Duodenal mucosa (tissue), 2 donors: ENCODE results near the gene EFCAB9.

ENCODE experiments used
- H3K27ac ChIP-seq: one replicate; pipeline ENCODE4 v1.7.0; 2013; ENCODE audit warnings: low read depth, low read length
- H3K27me3 ChIP-seq, 2 donors: one replicate each; pipeline ENCODE4 v1.7.0; 2013; ENCODE audit warnings: low read length in 2 of 2, control low read depth in 1 of 2; ENCODE audit not compliant: insufficient read depth in 2 of 2, control insufficient read depth in 1 of 2
- H3K36me3 ChIP-seq, 2 donors: one replicate each; pipeline ENCODE4 v1.7.0; 2013; ENCODE audit warnings: low read length in 2 of 2, control low read depth in 1 of 2; ENCODE audit not compliant: insufficient read depth in 2 of 2, control insufficient read depth in 1 of 2
- H3K4me1 ChIP-seq, 2 donors: one replicate each; pipeline ENCODE4 v1.7.0; 2013; ENCODE audit warnings: low read length in 2 of 2, control low read depth in 1 of 2; ENCODE audit not compliant: insufficient read depth in 2 of 2, control insufficient read depth in 1 of 2
- H3K4me3 ChIP-seq, 2 donors: one replicate each; pipeline ENCODE4 v1.7.0; 2013; ENCODE audit warnings: low read length in 2 of 2, low read depth in 1 of 2
- H3K9ac ChIP-seq, 2 donors: one replicate each; pipeline ENCODE4 v1.7.0; 2013; ENCODE audit warnings: low read length in 2 of 2, low read depth in 1 of 2
- H3K9me3 ChIP-seq, 2 donors: one replicate each; pipeline ENCODE4 v1.7.0; 2013; ENCODE audit warnings: low read length in 2 of 2, control low read depth in 1 of 2; ENCODE audit not compliant: control insufficient read depth in 1 of 2

Gene EFCAB9

DNA sequence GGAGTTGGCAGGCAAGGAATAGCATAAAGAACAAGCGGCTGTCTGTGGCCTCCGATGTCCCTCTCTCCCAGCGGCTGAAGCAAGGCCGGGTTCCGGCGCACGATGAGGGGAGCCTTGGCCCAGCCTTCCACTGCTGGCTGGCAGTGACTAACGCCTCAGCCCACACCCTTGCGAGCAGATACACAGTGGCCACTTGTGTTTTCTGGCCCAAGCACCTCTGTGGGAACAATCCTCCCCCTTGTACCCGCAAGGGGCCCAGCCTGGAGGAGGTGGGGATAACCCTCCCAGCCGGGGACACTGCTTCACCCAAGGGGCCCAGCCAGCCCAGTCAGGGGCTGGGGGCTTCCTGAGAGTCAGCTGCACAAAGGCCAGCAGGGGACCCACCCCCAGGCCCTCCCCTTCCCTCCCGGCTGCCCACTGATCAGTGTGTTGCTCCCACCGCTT is 29.2 kb upstream of the EFCAB9 start:
- Histone ChIP-seq H3K4me3 (peak overlapping the region in 1 of 2 donors; percentile 20), H3K36me3 (peaks cover 0 to 3% of the 10 kb centered on the region in 2 donors), H3K9ac (no peak overlapping the region), H3K27ac (no peak overlapping the region), H3K4me1 (peaks cover 37 to 46% of the 10 kb centered on the region in 2 donors), H3K27me3 (no peaks in the 10 kb centered on the region), H3K9me3 (no peaks in the 10 kb centered on the region)

DNA sequence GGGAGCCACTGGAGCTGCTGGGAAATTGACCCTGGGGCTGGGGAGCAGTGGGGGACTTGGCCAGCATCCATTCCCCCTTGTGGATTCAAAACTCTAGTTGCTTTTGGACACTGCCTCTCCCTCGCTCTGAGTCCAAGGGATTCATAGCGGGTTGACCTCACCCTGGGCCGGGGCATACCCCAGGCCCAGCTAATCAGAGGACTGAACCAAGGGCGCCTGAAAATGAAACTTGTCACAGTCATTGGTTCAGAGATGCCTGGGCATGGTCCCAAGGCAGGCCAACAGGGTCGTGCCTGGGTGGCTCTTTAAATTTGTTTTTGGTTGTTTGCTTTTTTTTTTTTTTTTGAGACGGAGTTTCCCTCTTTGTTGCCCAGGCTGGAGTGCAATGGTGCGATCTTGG is 28.5 kb upstream of the EFCAB9 start:
- Histone ChIP-seq H3K27ac (no peak overlapping the region), H3K36me3 (peaks cover 0 to 6% of the 10 kb centered on the region in 2 donors), H3K4me3 (no peak overlapping the region), H3K9ac (no peak overlapping the region), H3K4me1 (peaks cover 37 to 46% of the 10 kb centered on the region in 2 donors), H3K9me3 (no peaks in the 10 kb centered on the region), H3K27me3 (no peaks in the 10 kb centered on the region)

DNA sequence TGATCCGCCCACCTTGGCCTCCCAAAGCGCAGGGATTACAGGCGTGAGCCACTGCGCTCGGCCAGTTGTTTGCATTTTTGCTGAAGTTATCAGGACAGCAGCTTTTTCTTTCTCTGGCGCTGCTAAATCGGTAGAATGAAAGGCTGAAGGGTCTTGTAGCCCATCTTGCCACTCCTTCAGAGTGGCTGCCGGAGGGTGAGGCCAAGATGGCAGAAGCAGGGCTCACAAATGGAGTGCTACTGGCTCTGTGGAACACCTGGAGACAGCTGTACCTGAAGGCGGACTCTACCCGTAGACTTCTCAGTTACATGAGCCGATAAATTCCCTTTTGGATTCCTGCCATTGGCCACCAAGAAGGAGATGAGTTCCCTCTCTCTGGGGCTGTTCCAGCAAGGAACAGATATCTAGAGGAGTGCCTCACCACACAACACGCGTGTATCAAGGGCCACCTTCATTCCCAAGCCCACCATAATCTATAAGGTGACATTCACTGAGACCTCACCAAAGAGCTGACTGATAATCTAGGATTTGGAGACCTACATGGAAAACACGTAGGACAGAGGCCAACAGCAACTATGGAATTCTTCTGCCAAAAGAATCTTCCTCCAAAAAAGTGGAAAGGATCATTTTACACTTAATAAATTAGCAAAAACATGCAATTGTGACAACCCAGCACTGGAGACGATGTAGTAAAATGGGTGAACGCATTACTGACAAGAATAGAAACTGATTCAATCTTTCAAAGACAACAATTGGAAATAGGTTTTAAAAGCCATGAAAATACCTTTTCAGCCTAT is 27.7 kb upstream of the EFCAB9 start:
- Histone ChIP-seq H3K4me3 (no peak overlapping the region), H3K27me3 (no peaks in the 10 kb centered on the region), H3K9ac (no peak overlapping the region), H3K36me3 (peaks cover 0 to 8% of the 10 kb centered on the region in 2 donors), H3K4me1 (peaks cover 37 to 40% of the 10 kb centered on the region in 2 donors), H3K9me3 (no peaks in the 10 kb centered on the region), H3K27ac (no peak overlapping the region)

DNA sequence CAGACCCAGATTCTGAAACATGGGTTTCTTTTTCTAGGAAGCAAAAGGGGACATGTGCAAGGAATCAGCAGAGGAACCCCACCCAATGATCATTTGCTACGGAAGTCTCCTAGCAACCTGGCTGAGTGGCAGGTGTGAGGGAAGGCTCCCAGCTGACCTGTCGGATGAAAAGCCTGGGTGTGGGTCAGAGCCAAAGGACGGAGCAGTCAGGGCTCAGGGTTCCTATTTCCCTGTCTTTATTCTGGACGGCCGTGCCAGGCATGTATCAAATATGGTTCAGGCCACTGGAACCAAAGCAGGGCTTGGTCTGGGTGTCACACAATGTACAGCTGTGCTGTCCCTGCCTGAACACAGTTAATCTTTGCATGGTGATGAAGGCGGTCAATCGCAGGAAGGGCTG is 26.1 kb upstream of the EFCAB9 start:
- H3K27me3 ChIP-seq, result no peaks in the 10 kb centered on the region
- no peak overlapping the region for H3K9ac ChIP-seq
- no peak overlapping the region for H3K27ac ChIP-seq
- no peaks in the 10 kb centered on the region for H3K9me3 ChIP-seq
- H3K36me3 ChIP-seq, result peaks cover 0 to 8% of the 10 kb centered on the region in 2 donors
- no peak overlapping the region for H3K4me3 ChIP-seq
- peaks cover 36 to 37% of the 10 kb centered on the region in 2 donors for H3K4me1 ChIP-seq

DNA sequence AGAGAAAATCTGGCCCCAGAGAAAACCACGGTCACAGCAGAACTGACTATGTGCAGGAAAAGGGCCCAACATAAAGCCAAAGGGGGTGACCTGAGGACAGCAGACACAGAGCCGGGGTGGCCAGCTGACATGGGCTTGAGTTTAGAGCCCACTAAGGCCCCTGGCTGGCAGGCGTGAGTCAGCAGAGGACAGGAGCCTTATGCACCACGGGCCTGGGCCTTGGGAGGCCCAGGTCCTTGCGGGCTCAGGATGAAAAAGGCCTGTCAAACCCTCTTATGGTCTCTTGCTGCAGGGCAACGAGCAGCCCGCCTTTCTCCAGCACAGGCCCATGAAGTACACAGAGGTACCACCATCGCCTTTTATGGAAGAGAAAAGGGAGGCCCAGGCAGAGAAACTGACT is 25.7 kb upstream of the EFCAB9 start:
- no peak overlapping the region for H3K9ac ChIP-seq
- no peak overlapping the region for H3K4me3 ChIP-seq
- H3K9me3 ChIP-seq, result no peaks in the 10 kb centered on the region
- no peak overlapping the region for H3K27ac ChIP-seq
- H3K36me3 ChIP-seq, result peaks cover 0 to 8% of the 10 kb centered on the region in 2 donors
- no peaks in the 10 kb centered on the region for H3K27me3 ChIP-seq
- peaks cover 36% of the 10 kb centered on the region in 2 donors for H3K4me1 ChIP-seq

DNA sequence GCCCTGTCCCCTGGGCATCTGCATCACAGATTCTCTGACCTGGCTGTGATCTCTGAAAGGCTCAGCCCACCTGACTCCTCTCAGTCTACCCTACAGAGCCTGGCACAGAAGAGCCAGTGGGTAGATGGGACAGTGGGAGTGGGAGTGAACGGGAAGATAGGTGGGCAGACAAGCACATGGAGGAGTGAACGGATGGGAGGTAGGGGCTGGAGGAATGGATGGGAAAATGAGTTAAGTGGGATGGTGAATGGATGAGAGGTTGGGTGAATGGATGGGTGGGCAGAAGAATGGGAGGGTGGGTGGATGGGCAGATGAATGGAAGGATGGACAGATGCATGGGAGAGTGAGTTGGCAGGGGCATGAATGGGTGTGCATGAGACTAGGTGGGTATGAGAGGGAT is 24.8 kb upstream of the EFCAB9 start:
- Histone ChIP-seq H3K27me3 (no peaks in the 10 kb centered on the region), H3K36me3 (peaks cover 0 to 8% of the 10 kb centered on the region in 2 donors), H3K9ac (no peak overlapping the region), H3K4me1 (peaks cover 32 to 38% of the 10 kb centered on the region in 2 donors), H3K9me3 (no peaks in the 10 kb centered on the region), H3K27ac (no peak overlapping the region), H3K4me3 (no peak overlapping the region)

DNA sequence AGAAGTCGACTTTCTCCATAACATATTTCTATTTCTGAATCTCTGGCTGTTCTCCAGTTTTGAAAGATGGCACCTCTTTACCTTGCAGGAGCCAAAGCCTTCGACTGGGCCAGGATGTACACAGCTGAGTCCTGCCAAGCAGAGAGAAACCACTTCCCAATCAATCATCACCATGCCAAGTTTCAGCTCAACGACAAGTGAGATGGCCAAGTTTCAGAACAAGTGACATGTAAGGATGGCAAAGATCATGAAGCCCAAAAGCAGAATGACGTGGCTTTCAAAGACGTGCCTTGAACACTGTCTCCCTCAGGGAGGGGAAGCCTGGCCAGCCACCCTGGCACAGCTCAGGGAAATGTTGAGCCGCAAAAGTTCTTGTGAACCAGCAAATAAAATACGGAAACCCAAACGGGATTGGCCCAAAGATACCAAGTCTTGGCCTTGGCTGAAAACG is 23.7 kb upstream of the EFCAB9 start:
- H3K4me1 ChIP-seq, result peaks cover 22 to 38% of the 10 kb centered on the region in 2 donors
- no peaks in the 10 kb centered on the region for H3K9me3 ChIP-seq
- no peaks in the 10 kb centered on the region for H3K27me3 ChIP-seq
- H3K4me3 ChIP-seq, result no peak overlapping the region
- no peak overlapping the region for H3K27ac ChIP-seq
- H3K9ac ChIP-seq, result no peak overlapping the region
- H3K36me3 ChIP-seq, result peaks cover 0 to 8% of the 10 kb centered on the region in 2 donors

DNA sequence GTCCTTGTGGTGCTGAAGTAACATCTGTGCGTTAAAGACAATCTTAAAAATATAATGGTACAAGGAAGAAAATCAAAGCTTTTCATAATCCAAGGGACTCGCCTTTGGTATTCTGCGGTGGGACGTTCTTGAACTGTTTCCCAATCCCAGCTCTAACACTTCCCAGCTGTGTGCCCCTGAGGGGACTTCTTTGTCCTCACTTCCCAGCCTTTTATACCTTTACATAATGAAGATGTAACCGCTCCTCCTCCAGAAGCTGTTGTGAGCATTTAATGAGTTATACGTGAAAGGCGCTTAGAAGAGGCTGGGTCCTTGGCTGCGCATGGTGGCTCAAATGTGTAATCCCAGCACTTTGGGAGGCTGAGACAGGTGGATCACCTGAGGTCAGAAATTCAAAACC is 22.9 kb upstream of the EFCAB9 start:
- Histone ChIP-seq H3K27ac (no peak overlapping the region), H3K36me3 (peaks cover 0 to 7% of the 10 kb centered on the region in 2 donors), H3K9me3 (no peaks in the 10 kb centered on the region), H3K4me1 (peaks cover 24 to 44% of the 10 kb centered on the region in 2 donors), H3K9ac (no peak overlapping the region), H3K27me3 (no peaks in the 10 kb centered on the region), H3K4me3 (no peak overlapping the region)

DNA sequence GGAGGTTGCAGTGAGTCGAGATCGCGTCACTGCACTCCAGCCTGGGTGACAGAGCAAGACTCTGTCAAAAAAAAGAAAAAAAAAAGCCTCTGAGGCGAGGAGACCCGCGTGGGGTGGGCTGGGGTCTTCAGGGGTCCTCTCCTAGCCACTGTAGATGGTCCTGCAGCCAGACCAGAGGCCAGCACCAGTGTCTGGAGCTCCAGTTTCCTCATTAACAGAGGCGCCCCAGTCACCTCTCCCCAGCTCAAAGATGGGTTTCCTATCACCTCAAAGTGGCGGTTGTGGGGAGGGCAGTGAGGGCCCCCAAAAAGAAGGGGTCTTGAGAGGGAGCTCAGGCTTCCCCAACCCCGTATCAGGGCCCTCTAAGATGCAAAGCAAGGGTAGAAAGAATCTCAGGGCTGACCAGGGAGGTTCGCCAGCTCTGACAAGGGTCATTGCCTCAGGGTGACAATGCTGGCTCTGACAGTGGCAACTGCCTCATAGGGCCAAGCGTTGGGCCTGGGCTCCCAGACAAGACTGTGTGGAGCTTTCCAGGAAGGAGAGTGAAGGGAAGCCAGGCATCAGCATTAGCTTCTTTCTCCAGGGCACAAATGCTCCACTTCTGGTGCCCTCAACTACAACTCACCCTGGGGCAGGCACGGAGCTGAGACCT is 20.9 kb upstream of the EFCAB9 start:
- H3K4me3 ChIP-seq, result no peak overlapping the region
- no peaks in the 10 kb centered on the region for H3K27me3 ChIP-seq
- H3K9me3 ChIP-seq, result no peaks in the 10 kb centered on the region
- H3K9ac ChIP-seq, result no peak overlapping the region
- H3K27ac ChIP-seq, result no peak overlapping the region
- peaks cover 25 to 46% of the 10 kb centered on the region in 2 donors for H3K4me1 ChIP-seq
- H3K36me3 ChIP-seq, result peaks cover 0 to 5% of the 10 kb centered on the region in 2 donors

DNA sequence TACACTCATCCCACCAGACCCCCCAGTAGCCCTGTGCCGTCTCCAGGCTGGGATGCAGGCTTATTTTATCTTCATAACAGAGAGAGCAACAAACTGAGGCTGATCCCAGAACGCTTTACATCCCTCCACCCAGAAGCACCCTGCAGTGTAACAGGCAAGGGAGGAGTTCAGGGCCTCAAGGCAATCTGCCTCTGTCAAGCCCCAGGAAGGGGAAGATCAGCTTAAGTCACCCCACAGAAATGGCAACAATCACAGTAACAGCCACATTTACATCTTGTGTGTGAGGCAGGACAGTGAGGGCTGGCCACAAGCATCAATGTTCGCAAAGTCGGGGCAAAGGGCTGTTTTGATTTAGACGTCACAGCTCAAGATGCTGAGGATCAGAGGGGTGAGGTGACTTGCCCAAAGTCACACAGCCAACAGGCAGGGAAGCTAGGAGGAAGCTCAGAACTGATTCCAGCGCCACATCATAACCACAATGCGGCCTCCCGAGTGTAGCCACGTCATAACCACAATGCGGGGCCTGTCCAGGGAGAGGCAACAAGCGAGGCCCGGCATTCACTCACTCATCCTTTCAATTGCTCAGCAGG is 20.3 kb upstream of the EFCAB9 start:
- peak overlapping the region in 1 of 2 donors; percentile 3 for H3K4me3 ChIP-seq
- H3K36me3 ChIP-seq, result peaks cover 0 to 5% of the 10 kb centered on the region in 2 donors
- H3K27ac ChIP-seq, result no peak overlapping the region
- no peaks in the 10 kb centered on the region for H3K27me3 ChIP-seq
- H3K4me1 ChIP-seq, result peaks cover 26 to 48% of the 10 kb centered on the region in 2 donors
- no peak overlapping the region for H3K9ac ChIP-seq
- no peaks in the 10 kb centered on the region for H3K9me3 ChIP-seq
